Aorta (tissue), 5 donors: ENCODE data around the gene VGLL2. TPM values are rescaled to one million over a fixed set of nuclear protein-coding genes. Genes with fewer than 3 reads are reported as not detected.
"Not testable (repeated sequence)": the region's sequence is repeated elsewhere in the genome, so short reads cannot be mapped to it uniquely, and the experiment has no call there.

Experiments used
- ATAC-seq: fragments of 200-7000 bp; cut with Tn5 transposase; one replicate; pipeline ENCODE4 v1.9.1; 2022; ENCODE audit warnings: moderate library complexity; ENCODE audit not compliant: low FRiP score
- DNase-seq, 2 donors: peaks; one replicate each; pipeline ENCODE4 v3.0.0-alpha.2; 2020
- H3K27ac ChIP-seq, 2 donors: one replicate each; pipeline ENCODE4 v1.5.1; 2013; ENCODE audit warnings: low read length in 2 of 2, mild to moderate bottlenecking in 2 of 2, moderate library complexity in 2 of 2, control low read depth in 1 of 2, inconsistent platforms in 1 of 2, low read depth in 1 of 2
- H3K27me3 ChIP-seq, 2 donors: one replicate each; pipeline ENCODE4 v1.6.1; 2013; ENCODE audit warnings: control low read depth in 1 of 2, low read length in 1 of 2, mild to moderate bottlenecking in 1 of 2, moderate library complexity in 1 of 2; ENCODE audit not compliant: insufficient read depth in 2 of 2, control insufficient read depth in 1 of 2
- H3K36me3 ChIP-seq, 2 donors: one replicate each; pipeline ENCODE4 v1.6.1; 2013; ENCODE audit warnings: control low read depth in 1 of 2, low read length in 1 of 2, mild to moderate bottlenecking in 1 of 2; ENCODE audit not compliant: insufficient read depth in 2 of 2, control insufficient read depth in 1 of 2
- H3K4me1 ChIP-seq, 2 donors: one replicate each; pipeline ENCODE4 v1.6.1; 2013; ENCODE audit warnings: low read length in 2 of 2, control low read depth in 1 of 2, mild to moderate bottlenecking in 1 of 2, moderate library complexity in 1 of 2; ENCODE audit not compliant: insufficient read depth in 2 of 2, control insufficient read depth in 1 of 2
- H3K4me3 ChIP-seq, 2 donors: one replicate each; pipeline ENCODE4 v1.5.1; 2013; ENCODE audit warnings: low read length in 2 of 2, control low read depth in 1 of 2, mild to moderate bottlenecking in 1 of 2
- H3K9me3 ChIP-seq: one replicate; pipeline ENCODE4 v1.6.1; 2013; ENCODE audit warnings: mild to moderate bottlenecking, low read length; ENCODE audit not compliant: control insufficient read depth
- WGBS, 2 donors: extraction: QIAGEN DNeasy Blood & Tissue Kit; methylation state at CpG; one replicate each; pipeline ENCODE4 v1.1.7; 2013; 5-methylcytosine and 5-hydroxymethylcytosine counted together
- intact Hi-C, 2 donors: fragments of 100-400 bp; cut with DNase I; formaldehyde crosslinking; loops; one replicate each; pipeline versions ENCODE4 v1.14.2 to v1.15.0; 2022
- polyA plus RNA-seq, 2 donors: library from polyadenylated mRNA; stranded (reverse); fragments of 200-250 nt; gene quantifications; one replicate each; pipeline ENCODE4 v1.2.3, GENCODE V29; 2013
- total RNA-seq, 2 donors: library from RNA; stranded (reverse); fragmentation: NEBNext Ultra II Directional; extraction: Animal tissue kit (Norgen Biotek cat#: 25700); gene quantifications; one replicate each; pipeline ENCODE4 v1.2.1, GENCODE V29; 2021
- donor health status: healthy with polysubstance abuse.
- donor health status: Bipolar disorder and iron deficiency.
- donor health status: DM: no; HTN: no; CAD: no.
- donor health status: DM: no; HTN: no; CAD: no.
- donor health status: DM: yes; HTN: yes; CAD: no.

VGLL2 gene
- total and polyA plus RNA-seq, 4 donors = not detected

- Histone ChIP-seq H3K27me3 (no peaks in the 10 kb centered on the region), H3K9me3 (no peaks in the 10 kb centered on the region), H3K4me1 (no peaks in the 10 kb centered on the region), H3K4me3 (no peak overlapping the region), H3K27ac (no peak overlapping the region), H3K36me3 (no peaks in the 10 kb centered on the region)
- no peak for ATAC-seq
- intact Hi-C loops = no loop called here
- WGBS, 2 donors = 58 to 67% methylated on average over 2 of the region's 2 CpGs
- no peak for DNase-seq
Measured at GRCh38 chr6:117237561-117237960, 27.8 kb upstream of the VGLL2 start.

DNA sequence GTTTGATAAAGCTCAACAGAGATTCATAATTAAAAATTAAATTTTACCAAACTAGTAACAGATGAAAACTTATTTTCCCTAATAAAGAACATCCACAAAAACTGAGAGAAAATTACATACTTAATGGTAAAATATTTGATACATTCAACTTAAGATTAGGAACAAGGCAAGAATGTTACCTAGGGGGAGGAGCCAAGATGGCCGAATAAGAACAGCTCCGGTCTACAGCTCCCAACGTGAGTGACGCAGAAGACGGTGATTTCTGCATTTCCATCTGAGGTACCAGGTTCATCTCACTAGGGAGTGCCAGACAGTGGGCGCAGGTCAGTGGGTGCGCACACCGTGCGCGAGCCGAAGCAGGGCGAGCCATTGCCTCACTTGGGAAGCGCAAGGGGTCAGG, 20.8 kb upstream of the VGLL2 start:
- ATAC-seq, H3K9me3 ChIP-seq, DNase-seq, H3K4me3 ChIP-seq, H3K36me3 ChIP-seq, H3K4me1 ChIP-seq, H3K27me3 ChIP-seq, H3K27ac ChIP-seq, intact Hi-C loops: not testable (repeated sequence)
- 74 to 77% methylated on average over 7 to 12 of the region's 13 CpGs for WGBS, 2 donors

- intact Hi-C loops, H3K27me3 ChIP-seq, H3K4me3 ChIP-seq, ATAC-seq, H3K9me3 ChIP-seq, H3K36me3 ChIP-seq, H3K27ac ChIP-seq, DNase-seq, H3K4me1 ChIP-seq: not testable (repeated sequence)
- WGBS, 2 donors = 83 to 86% methylated on average over 16 to 19 of the region's 20 CpGs
Measured at GRCh38 chr6:117244979-117245378, 20.4 kb upstream of the VGLL2 start.

- H3K4me3 ChIP-seq = no peak overlapping the region
- H3K36me3 ChIP-seq = no peaks in the 10 kb centered on the region
- DNase-seq = no peak
- H3K27me3 ChIP-seq = peaks cover 0 to 3% of the 10 kb centered on the region in 2 donors
- 75 to 78% methylated on average over 2 of the region's 2 CpGs for WGBS, 2 donors
- no peak overlapping the region for H3K27ac ChIP-seq
- no peaks in the 10 kb centered on the region for H3K4me1 ChIP-seq
- intact Hi-C loops = no loop called here
- peaks cover 2% of the 10 kb centered on the region for H3K9me3 ChIP-seq
- ATAC-seq = no peak
Measured at GRCh38 chr6:117253785-117254184, 11.6 kb upstream of the VGLL2 start.

DNA sequence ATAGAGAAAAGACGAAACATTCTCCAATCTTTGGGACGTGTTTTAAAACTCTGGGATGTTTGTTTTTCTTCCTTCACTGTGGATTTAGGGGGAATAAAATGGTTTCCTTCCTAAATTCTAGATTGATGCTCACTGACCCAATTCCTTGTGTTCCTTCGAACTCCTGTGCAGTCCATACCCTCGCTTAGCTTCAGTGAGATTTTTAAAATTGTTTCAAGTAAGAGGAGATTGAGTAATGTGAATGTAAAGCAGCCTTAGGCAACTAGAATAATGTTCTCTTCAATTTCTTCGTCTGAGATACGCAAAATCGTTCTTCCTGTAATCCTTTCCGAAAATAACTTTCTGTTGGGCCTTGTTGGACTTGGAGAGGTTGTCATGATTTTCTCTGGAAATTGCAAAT, 2.6 kb upstream of the VGLL2 start:
- Histone ChIP-seq H3K4me1 (no peaks in the 10 kb centered on the region), H3K27ac (no peak overlapping the region), H3K27me3 (peaks cover 0 to 2% of the 10 kb centered on the region in 2 donors), H3K4me3 (no peak overlapping the region), H3K9me3 (no peaks in the 10 kb centered on the region), H3K36me3 (no peaks in the 10 kb centered on the region)
- DNase-seq (no peak), ATAC-seq (no peak)
- 34 to 35% methylated on average over 8 of the region's 8 CpGs for WGBS, 2 donors
- intact Hi-C loops = no loop called here

- no peaks in the 10 kb centered on the region for H3K9me3 ChIP-seq
- H3K4me3 ChIP-seq = no peak overlapping the region
- 8% methylated on average over 26 to 27 of the region's 27 CpGs for WGBS, 2 donors
- H3K4me1 ChIP-seq = no peaks in the 10 kb centered on the region
- ATAC-seq (no peak), DNase-seq (no peak)
- no peak overlapping the region for H3K27ac ChIP-seq
- peaks cover 0 to 4% of the 10 kb centered on the region in 2 donors for H3K27me3 ChIP-seq
- intact Hi-C loops = no loop called here
- H3K36me3 ChIP-seq = no peaks in the 10 kb centered on the region
Measured at GRCh38 chr6:117263353-117263927, 1.9 kb upstream of the VGLL2 start.

DNA sequence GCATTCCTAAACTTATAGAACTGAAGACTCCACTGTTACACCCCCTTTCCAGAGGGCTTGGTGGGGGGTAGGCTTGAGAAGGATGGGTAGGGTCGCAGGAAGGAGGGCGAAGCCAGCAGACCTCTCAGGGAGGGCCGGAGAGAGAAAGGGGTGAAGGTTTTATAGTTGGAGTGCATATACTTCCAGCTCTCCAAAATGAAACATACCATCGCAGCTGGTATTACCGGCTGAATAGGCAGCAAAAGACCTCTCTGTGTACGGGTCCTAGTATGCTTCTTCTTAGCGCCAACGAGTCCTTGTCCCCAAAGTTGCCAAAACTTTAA, 1.0 kb upstream of the VGLL2 start:
- intact Hi-C loops = no loop called here
- Histone ChIP-seq H3K36me3 (no peaks in the 10 kb centered on the region), H3K4me3 (peak overlapping the region; percentile 39 to 74), H3K4me1 (no peaks in the 10 kb centered on the region), H3K27ac (no peak overlapping the region), H3K27me3 (peaks cover 0 to 4% of the 10 kb centered on the region in 2 donors), H3K9me3 (no peaks in the 10 kb centered on the region)
- WGBS, 2 donors = 1 to 3% methylated on average over 8 of the region's 8 CpGs
- no peak for ATAC-seq
- no peak for DNase-seq

DNA sequence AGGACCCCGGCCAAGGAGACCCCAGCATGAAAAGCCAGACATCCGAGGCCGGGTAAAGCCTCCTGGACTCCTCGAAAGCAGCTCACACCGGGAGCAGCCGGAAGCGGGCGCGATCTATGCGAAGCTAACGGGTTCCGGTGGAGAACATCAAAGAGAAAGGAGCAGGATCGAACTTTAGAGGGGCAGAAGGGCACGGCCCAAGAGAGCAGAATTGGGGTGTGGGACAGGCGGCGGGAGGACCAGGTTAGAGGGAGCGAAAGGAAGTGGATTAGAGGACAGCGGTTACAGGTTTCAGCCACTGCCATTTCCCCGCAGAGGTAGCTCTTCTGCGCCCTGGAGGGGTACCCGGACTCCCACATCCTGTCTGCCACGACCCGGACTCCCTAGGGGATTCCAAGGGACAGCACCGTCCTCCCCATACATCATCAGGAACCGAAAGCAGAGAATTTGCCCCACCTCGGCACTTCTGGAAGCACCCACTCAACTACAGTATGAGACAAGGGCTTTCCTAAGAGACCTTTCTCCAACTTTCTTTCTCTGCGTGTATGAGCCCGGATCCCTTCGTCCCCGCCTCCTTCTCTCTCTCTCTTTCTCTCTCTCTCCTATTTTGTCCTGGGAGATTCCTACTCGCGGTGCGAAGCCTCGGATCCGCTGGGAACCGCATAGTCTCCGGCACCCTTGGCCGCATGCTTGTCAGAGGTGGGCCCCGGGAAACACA, 507 bp upstream of the VGLL2 start:
- Histone ChIP-seq H3K36me3 (no peaks in the 10 kb centered on the region), H3K27me3 (peaks cover 0 to 4% of the 10 kb centered on the region in 2 donors), H3K27ac (no peak overlapping the region), H3K4me3 (peak overlapping the region; percentile 39 to 74), H3K9me3 (no peaks in the 10 kb centered on the region), H3K4me1 (no peaks in the 10 kb centered on the region)
- intact Hi-C loops = no loop called here
- peak; percentile 17 for ATAC-seq
- WGBS, 2 donors = 1% methylated on average over 39 of the region's 39 CpGs
- no peak for DNase-seq
